Kidney (tissue), 14 donors: ENCODE results near the gene FAXC. TPM values are rescaled to one million over a fixed set of nuclear protein-coding genes. Genes with fewer than 3 reads are reported as not detected.

Experiments used
- DNase-seq, 5 donors: peaks; one replicate each; pipeline ENCODE4 v3.0.0-alpha.2; 2013 to 2020
- FAIRE-seq: peaks from 2 replicates; lab custom pipeline; 2012; peaks lifted over from hg19 to GRCh38; lab: Jason Lieb, UNC
- H3K27ac ChIP-seq, 2 donors: one replicate each; pipeline ENCODE4 v1.7.0; 2013; ENCODE audit warnings: low read depth in 2 of 2, low read length in 2 of 2, inconsistent platforms in 1 of 2
- H3K27me3 ChIP-seq: one replicate; pipeline ENCODE4 v1.7.1; 2013; ENCODE audit warnings: low read length, inconsistent platforms; ENCODE audit not compliant: control insufficient read depth, insufficient read depth
- H3K36me3 ChIP-seq, 3 donors: one replicate each; pipeline versions ENCODE4 v1.7.0 to v1.7.1; 2013; ENCODE audit warnings: low read length in 3 of 3, control low read depth in 1 of 3, inconsistent platforms in 1 of 3; ENCODE audit not compliant: insufficient read depth in 3 of 3, control insufficient read depth in 2 of 3
- H3K4me1 ChIP-seq, 3 donors: one replicate each; pipeline versions ENCODE4 v1.7.0 to v1.7.1; 2013; ENCODE audit warnings: low read length in 3 of 3, inconsistent platforms in 1 of 3, low read depth in 1 of 3; ENCODE audit not compliant: control insufficient read depth in 2 of 3, insufficient read depth in 2 of 3
- H3K4me3 ChIP-seq, 3 donors: one replicate each; pipeline versions ENCODE4 v1.7.0 to v1.8.1; 2013; ENCODE audit warnings: low read length in 3 of 3, control low read depth in 1 of 3, inconsistent platforms in 1 of 3
- H3K9ac ChIP-seq, 3 donors: one replicate each; pipeline versions ENCODE4 v1.7.0 to v1.7.1; 2013; ENCODE audit warnings: low read length in 3 of 3, control low read depth in 1 of 3, inconsistent platforms in 1 of 3
- H3K9me3 ChIP-seq, 3 donors: one replicate each; pipeline versions ENCODE4 v1.7.0 to v1.7.1; 2013; ENCODE audit warnings: low read length in 3 of 3, control low read depth in 1 of 3, inconsistent platforms in 1 of 3; ENCODE audit not compliant: control insufficient read depth in 2 of 3, insufficient read depth in 1 of 3
- CTCF ChIP-seq: IDR thresholded peaks from 3 replicates; pipeline ENCODE4 v1.5.1; 2012; ENCODE audit warnings: mild to moderate bottlenecking, moderate library complexity, borderline replicate concordance; ENCODE audit not compliant: insufficient read depth; ENCODE audit errors: extremely low read depth
- intact Hi-C: fragments of 100-400 bp; cut with DNase I; formaldehyde crosslinking; loops from one replicate; pipeline ENCODE4 v1.11.1; 2022
- polyA plus RNA-seq: library from polyadenylated mRNA; stranded (reverse); fragments of 350-450 nt; fragmentation: Illumina TruSeq; extraction: RNeasy Lipid Tissue Mini Kit (QIAGEN cat#74804); gene quantifications from one replicate; pipeline ENCODE4 v1.2.3, GENCODE V29; 2014; ENCODE audit warnings: low read depth, low replicate concordance; ENCODE audit not compliant: insufficient read depth
- total RNA-seq: library from RNA; stranded (reverse); fragmentation: NEBNext Ultra II Directional; extraction: Animal tissue kit (Norgen Biotek cat#: 25700); gene quantifications from one replicate; pipeline ENCODE4 v1.2.1, GENCODE V29; 2021
- donor health status: control.
- donor health status: control.
- donor health status: control.
- donor health status: control.
- donor health status: control.
- donor health status: DM: yes; HTN: yes; CAD: no.
- donor health status: Normal renal cell carcinoma (clear cell type).

Gene FAXC
- total and polyA plus RNA-seq, 2 donors from 2014 or later, result 1.4 to 3.3 TPM

DNA sequence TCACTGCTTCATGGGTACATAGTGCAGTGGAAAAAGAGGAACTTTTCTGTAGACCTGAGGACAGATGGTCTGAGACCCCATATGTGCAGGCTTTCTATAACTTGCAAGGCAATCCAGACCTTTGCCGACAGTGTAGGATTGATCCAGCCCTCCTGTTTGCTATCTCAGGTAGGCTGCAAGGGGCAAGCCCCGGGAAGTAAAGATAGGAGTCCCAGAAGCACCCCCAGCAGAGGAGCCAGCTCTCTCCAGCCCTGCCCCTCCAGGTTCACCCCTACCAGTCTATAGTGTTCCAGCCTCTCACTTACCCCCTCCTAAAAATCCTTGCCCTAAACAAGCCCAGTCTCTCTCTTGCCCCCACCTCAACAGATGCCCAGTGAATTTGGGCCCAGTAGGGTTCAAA is 96.2 kb downstream of the FAXC start:
- no peak for TF ChIP-seq CTCF
- Histone ChIP-seq H3K4me1 (no peaks in the 10 kb centered on the region), H3K27ac (no peak overlapping the region), H3K36me3 (no peaks in the 10 kb centered on the region), H3K9ac (no peak overlapping the region), H3K9me3 (no peaks in the 10 kb centered on the region), H3K27me3 (no peaks in the 10 kb centered on the region), H3K4me3 (no peak overlapping the region)
- intact Hi-C loops, result no loop called here
- no peak for DNase-seq
- FAIRE-seq, result no peak

DNA sequence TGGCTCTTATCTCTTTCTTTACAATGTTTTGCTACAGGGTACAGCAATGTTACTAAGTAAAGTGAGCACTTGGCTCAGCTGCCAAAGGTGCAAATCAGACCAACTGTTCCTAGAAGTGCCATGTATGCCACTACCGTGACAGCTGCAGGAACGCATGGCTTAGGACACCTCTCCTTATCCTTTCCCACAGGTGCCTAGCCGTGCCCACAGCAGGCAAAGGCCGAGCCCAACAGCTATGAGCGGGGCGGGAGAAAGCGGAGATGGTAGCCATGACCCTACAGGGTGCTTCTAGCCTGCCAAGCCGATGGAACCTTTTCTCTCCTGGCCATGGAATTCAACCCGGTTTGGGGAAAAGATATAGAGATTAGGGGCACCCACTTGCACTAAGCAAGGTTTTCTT is 97.1 kb downstream of the FAXC start:
- H3K4me1 ChIP-seq, result no peaks in the 10 kb centered on the region
- H3K4me3 ChIP-seq, result no peak overlapping the region
- H3K9me3 ChIP-seq, result no peaks in the 10 kb centered on the region
- intact Hi-C loops, result no loop called here
- H3K27me3 ChIP-seq, result no peaks in the 10 kb centered on the region
- DNase-seq (no peak), FAIRE-seq (no peak)
- H3K27ac ChIP-seq, result no peak overlapping the region
- no peaks in the 10 kb centered on the region for H3K36me3 ChIP-seq
- H3K9ac ChIP-seq, result no peak overlapping the region
- TF ChIP-seq CTCF, result no peak

- no peak for FAIRE-seq
- Histone ChIP-seq H3K9ac (no peak overlapping the region), H3K36me3 (no peaks in the 10 kb centered on the region), H3K27me3 (no peaks in the 10 kb centered on the region), H3K9me3 (no peaks in the 10 kb centered on the region), H3K27ac (no peak overlapping the region), H3K4me3 (no peak overlapping the region), H3K4me1 (no peaks in the 10 kb centered on the region)
- no peak for TF ChIP-seq CTCF
- no peak for DNase-seq
- intact Hi-C loops, result no loop called here
Measured at GRCh38 chr6:99250476-99250875, 99.0 kb downstream of the FAXC start.

DNA sequence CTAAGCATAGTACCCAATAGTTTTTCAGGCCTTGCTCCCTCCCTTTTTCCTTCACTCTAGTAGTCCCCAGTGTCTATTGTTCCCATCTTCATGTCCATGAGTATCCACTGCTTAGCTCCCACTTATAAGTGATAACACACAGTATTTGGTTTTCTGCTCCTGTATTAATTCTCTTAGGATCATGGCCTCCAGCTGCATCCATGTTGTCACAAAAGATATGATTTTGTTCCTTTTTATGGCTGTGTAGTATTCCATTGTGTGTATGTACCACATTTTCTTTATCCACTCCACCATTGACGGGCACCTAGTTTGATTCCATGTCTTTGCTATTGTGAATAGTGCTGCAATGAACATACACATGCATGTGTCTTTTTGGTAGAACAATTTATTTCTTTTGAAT is 102.9 kb downstream of the FAXC start:
- TF ChIP-seq CTCF, result no peak
- no peaks in the 10 kb centered on the region for H3K9me3 ChIP-seq
- FAIRE-seq (no peak), DNase-seq (no peak)
- intact Hi-C loops, result no loop called here
- H3K4me3 ChIP-seq, result no peak overlapping the region
- H3K36me3 ChIP-seq, result no peaks in the 10 kb centered on the region
- H3K27ac ChIP-seq, result no peak overlapping the region
- H3K27me3 ChIP-seq, result no peaks in the 10 kb centered on the region
- no peak overlapping the region for H3K9ac ChIP-seq
- no peaks in the 10 kb centered on the region for H3K4me1 ChIP-seq
